ENCODE measurements around the gene PARVB. TPM values are rescaled to one million over a fixed set of nuclear protein-coding genes. Genes with fewer than 3 reads are reported as not detected.

PARVB gene
- total and polyA plus RNA-seq, 9 of the 15 experiments (the other 6 are each of a cell fraction or from before 2014, with no cell fraction given) = 1.1 to 59.2 (median 29.2) TPM

GRCh38 chr22:44075022-44075421 lies 50.9 kb downstream of the PARVB start (continued):
- TF ChIP-seq, protein P1, sequence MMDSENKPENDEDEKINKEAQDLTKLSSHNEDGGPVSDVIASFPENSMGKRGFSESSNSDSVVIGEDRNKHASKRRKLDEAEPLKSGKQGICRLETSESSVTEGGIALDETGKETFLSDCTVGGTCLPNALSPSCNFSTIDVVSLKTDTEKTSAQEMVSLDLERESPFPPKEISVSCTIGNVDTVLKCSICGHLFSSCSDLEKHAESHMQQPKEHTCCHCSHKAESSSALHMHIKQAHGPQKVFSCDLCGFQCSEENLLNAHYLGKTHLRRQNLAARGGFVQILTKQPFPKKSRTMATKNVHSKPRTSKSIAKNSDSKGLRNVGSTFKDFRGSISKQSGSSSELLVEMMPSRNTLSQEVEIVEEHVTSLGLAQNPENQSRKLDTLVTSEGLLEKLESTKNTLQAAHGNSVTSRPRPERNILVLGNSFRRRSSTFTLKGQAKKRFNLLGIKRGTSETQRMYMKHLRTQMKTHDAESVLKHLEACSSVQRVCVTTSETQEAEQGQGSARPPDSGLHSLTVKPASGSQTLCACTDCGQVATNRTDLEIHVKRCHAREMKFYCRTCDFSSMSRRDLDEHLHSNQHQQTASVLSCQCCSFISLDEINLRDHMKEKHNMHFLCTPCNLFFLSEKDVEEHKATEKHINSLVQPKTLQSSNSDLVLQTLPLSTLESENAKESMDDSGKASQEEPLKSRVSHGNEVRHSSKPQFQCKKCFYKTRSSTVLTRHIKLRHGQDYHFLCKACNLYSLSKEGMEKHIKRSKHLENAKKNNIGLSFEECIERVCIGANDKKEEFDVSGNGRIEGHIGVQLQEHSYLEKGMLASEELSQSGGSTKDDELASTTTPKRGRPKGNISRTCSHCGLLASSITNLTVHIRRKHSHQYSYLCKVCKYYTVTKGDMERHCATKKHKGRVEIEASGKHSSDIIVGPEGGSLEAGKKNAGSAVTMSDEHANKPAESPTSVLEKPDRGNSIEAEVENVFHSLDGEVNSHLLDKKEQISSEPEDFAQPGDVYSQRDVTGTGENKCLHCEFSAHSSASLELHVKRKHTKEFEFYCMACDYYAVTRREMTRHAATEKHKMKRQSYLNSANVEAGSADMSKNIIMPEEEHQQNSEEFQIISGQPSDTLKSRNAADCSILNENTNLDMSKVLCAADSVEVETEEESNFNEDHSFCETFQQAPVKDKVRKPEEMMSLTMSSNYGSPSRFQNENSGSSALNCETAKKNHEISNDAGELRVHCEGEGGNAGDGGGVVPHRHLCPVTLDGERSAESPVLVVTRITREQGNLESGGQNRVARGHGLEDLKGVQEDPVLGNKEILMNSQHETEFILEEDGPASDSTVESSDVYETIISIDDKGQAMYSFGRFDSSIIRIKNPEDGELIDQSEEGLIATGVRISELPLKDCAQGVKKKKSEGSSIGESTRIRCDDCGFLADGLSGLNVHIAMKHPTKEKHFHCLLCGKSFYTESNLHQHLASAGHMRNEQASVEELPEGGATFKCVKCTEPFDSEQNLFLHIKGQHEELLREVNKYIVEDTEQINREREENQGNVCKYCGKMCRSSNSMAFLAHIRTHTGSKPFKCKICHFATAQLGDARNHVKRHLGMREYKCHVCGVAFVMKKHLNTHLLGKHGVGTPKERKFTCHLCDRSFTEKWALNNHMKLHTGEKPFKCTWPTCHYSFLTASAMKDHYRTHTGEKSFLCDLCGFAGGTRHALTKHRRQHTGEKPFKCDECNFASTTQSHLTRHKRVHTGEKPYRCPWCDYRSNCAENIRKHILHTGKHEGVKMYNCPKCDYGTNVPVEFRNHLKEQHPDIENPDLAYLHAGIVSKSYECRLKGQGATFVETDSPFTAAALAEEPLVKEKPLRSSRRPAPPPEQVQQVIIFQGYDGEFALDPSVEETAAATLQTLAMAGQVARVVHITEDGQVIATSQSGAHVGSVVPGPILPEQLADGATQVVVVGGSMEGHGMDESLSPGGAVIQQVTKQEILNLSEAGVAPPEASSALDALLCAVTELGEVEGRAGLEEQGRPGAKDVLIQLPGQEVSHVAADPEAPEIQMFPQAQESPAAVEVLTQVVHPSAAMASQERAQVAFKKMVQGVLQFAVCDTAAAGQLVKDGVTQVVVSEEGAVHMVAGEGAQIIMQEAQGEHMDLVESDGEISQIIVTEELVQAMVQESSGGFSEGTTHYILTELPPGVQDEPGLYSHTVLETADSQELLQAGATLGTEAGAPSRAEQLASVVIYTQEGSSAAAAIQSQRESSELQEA (IDR thresholded peaks at IDR 0.05; ENCODE audit: low read depth) = no peak
- TF ChIP-seq KAT7 (CRISPR knock-in tag; IDR thresholded peaks at IDR 0.05; ENCODE audit: borderline replicate concordance) (no peak), ZBTB34 (CRISPR knock-in tag; IDR thresholded peaks at IDR 0.05) (no peak), EP300 (IDR thresholded peaks at IDR 0.05; ENCODE audit: low read length) (no peak), ZKSCAN1 (IDR thresholded peaks at IDR 0.05; ENCODE audit: low read depth, low read length) (no peak), E2F5 (CRISPR knock-in tag; IDR thresholded peaks at IDR 0.05) (no peak), STAT5B (CRISPR knock-in tag; IDR thresholded peaks at IDR 0.05) (no peak), PCBP2 (IDR thresholded peaks at IDR 0.05; ENCODE audit: low read depth, low read length, poor library complexity, severe bottlenecking) (no peak), ZNF644 (tag; IDR thresholded peaks at IDR 0.05; ENCODE audit: low read depth) (no peak), KAT8 (IDR thresholded peaks at IDR 0.05; ENCODE audit: low read depth) (no peak), PTBP1 (IDR thresholded peaks at IDR 0.05; ENCODE audit: low read depth, low read length) (no peak), NFRKB (IDR thresholded peaks at IDR 0.05; ENCODE audit: low read depth) (no peak)
- TF ChIP-seq, protein P2, sequence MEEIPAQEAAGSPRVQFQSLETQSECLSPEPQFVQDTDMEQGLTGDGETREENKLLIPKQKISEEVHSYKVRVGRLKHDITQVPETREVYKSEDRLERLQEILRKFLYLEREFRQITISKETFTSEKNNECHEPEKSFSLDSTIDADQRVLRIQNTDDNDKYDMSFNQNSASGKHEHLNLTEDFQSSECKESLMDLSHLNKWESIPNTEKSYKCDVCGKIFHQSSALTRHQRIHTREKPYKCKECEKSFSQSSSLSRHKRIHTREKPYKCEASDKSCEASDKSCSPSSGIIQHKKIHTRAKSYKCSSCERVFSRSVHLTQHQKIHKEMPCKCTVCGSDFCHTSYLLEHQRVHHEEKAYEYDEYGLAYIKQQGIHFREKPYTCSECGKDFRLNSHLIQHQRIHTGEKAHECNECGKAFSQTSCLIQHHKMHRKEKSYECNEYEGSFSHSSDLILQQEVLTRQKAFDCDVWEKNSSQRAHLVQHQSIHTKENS (CRISPR knock-in tag; IDR thresholded peaks at IDR 0.05) = no peak
- TF ChIP-seq, protein P3, sequence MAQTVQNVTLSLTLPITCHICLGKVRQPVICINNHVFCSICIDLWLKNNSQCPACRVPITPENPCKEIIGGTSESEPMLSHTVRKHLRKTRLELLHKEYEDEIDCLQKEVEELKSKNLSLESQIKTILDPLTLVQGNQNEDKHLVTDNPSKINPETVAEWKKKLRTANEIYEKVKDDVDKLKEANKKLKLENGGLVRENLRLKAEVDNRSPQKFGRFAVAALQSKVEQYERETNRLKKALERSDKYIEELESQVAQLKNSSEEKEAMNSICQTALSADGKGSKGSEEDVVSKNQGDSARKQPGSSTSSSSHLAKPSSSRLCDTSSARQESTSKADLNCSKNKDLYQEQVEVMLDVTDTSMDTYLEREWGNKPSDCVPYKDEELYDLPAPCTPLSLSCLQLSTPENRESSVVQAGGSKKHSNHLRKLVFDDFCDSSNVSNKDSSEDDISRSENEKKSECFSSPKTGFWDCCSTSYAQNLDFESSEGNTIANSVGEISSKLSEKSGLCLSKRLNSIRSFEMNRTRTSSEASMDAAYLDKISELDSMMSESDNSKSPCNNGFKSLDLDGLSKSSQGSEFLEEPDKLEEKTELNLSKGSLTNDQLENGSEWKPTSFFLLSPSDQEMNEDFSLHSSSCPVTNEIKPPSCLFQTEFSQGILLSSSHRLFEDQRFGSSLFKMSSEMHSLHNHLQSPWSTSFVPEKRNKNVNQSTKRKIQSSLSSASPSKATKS (CRISPR knock-in tag; IDR thresholded peaks at IDR 0.05) = no peak
